H9 (cell line): ENCODE data around the gene BTG4. TPM values are rescaled to one million over a fixed set of nuclear protein-coding genes. Genes with fewer than 3 reads are reported as not detected.

ENCODE experiments used
- DNase-seq: peaks from one replicate; pipeline ENCODE4 v3.0.0-alpha.2; 2017
- H2AFZ ChIP-seq: one replicate; pipeline ENCODE4 v1.6.1; 2013; ENCODE audit warnings: mild to moderate bottlenecking, low read length, control low read depth, moderate library complexity
- H2AK5ac ChIP-seq: 2 replicates; pipeline ENCODE4 v1.6.1; 2013; ENCODE audit warnings: low read length, control low read depth, mixed read lengths; ENCODE audit not compliant: insufficient read length
- H2BK120ac ChIP-seq: one replicate; pipeline ENCODE4 v1.6.1; 2013; ENCODE audit warnings: low read depth, mild to moderate bottlenecking, low read length, control low read depth, inconsistent platforms; ENCODE audit not compliant: poor library complexity, severe bottlenecking
- H2BK12ac ChIP-seq: 2 replicates; pipeline ENCODE4 v1.6.1; 2013; ENCODE audit warnings: low read length, control low read depth, mixed read lengths, low read depth; ENCODE audit not compliant: insufficient read length
- H2BK15ac ChIP-seq: 2 replicates; pipeline ENCODE4 v1.6.1; 2013; ENCODE audit warnings: low read depth, low read length, control low read depth
- H2BK20ac ChIP-seq: one replicate; pipeline ENCODE4 v1.6.1; 2013; ENCODE audit warnings: low read depth, mild to moderate bottlenecking, low read length, control low read depth, inconsistent platforms; ENCODE audit not compliant: poor library complexity, severe bottlenecking
- H2BK5ac ChIP-seq: 2 replicates; pipeline ENCODE4 v1.6.1; 2013; ENCODE audit warnings: low read length, control low read depth, mixed read lengths; ENCODE audit not compliant: insufficient read length
- H3K14ac ChIP-seq: 2 replicates; pipeline ENCODE4 v1.6.1; 2013; ENCODE audit warnings: low read length, control low read depth; ENCODE audit not compliant: insufficient read depth
- H3K18ac ChIP-seq: 2 replicates; pipeline ENCODE4 v1.6.1; 2013; ENCODE audit warnings: low read depth, mild to moderate bottlenecking, mixed read lengths, low read length, control low read depth; ENCODE audit not compliant: insufficient read length
- H3K23ac ChIP-seq: 2 replicates; pipeline ENCODE4 v1.6.1; 2013; ENCODE audit warnings: low read length, control low read depth, mixed read lengths, low read depth; ENCODE audit not compliant: insufficient read length
- H3K23me2 ChIP-seq: 2 replicates; pipeline ENCODE4 v1.6.1; 2013; ENCODE audit warnings: low read depth, mild to moderate bottlenecking, mixed read lengths, low read length, control low read depth; ENCODE audit not compliant: insufficient read length, poor library complexity, severe bottlenecking
- H3K27ac ChIP-seq: 2 replicates; pipeline ENCODE4 v1.5.1; 2013; ENCODE audit warnings: low read length, control low read depth, mixed read lengths, low read depth; ENCODE audit not compliant: insufficient read length
- H3K27me3 ChIP-seq: 2 replicates; pipeline ENCODE4 v1.6.1; 2013; ENCODE audit warnings: low read length, control low read depth, inconsistent platforms; ENCODE audit not compliant: insufficient read depth
- H3K4ac ChIP-seq: 2 replicates; pipeline ENCODE4 v1.6.1; 2013; ENCODE audit warnings: low read depth, mild to moderate bottlenecking, control low read depth, inconsistent platforms, low read length, moderate library complexity
- H3K4me1 ChIP-seq: 2 replicates; pipeline ENCODE4 v1.6.1; 2013; ENCODE audit warnings: low read length, control low read depth, inconsistent platforms; ENCODE audit not compliant: insufficient read depth
- H3K4me2 ChIP-seq: 2 replicates; pipeline ENCODE4 v1.6.1; 2013; ENCODE audit warnings: low read length, control low read depth, mixed read lengths; ENCODE audit not compliant: insufficient read length, insufficient read depth
- H3K56ac ChIP-seq: 2 replicates; pipeline ENCODE4 v1.6.1; 2013; ENCODE audit warnings: low read depth, mild to moderate bottlenecking, mixed read lengths, low read length, control low read depth; ENCODE audit not compliant: insufficient read length
- H3K79me1 ChIP-seq: 2 replicates; pipeline ENCODE4 v1.6.1; 2013; ENCODE audit warnings: low read depth, mild to moderate bottlenecking, moderate library complexity, low read length, control low read depth, inconsistent platforms; ENCODE audit not compliant: insufficient read depth, poor library complexity, severe bottlenecking
- H3K79me2 ChIP-seq: 2 replicates; pipeline ENCODE4 v1.6.1; 2013; ENCODE audit warnings: low read length, control low read depth, inconsistent platforms; ENCODE audit not compliant: insufficient read depth
- H3K9ac ChIP-seq: 2 replicates; pipeline ENCODE4 v1.6.1; 2013; ENCODE audit warnings: low read length, control low read depth, mixed read lengths; ENCODE audit not compliant: insufficient read length; ENCODE audit errors: extremely low read depth
- H3K9me3 ChIP-seq: one replicate; pipeline ENCODE4 v1.6.1; 2013; ENCODE audit warnings: low read depth, low read length, inconsistent platforms; ENCODE audit not compliant: control insufficient read depth
- H3T11ph ChIP-seq: one replicate; pipeline ENCODE4 v1.6.1; 2013; ENCODE audit warnings: mild to moderate bottlenecking, low read length, control low read depth, inconsistent platforms
- H4K20me1 ChIP-seq: one replicate; pipeline ENCODE4 v1.6.1; 2013; ENCODE audit not compliant: control insufficient read depth, insufficient read length, insufficient read depth
- H4K5ac ChIP-seq: 2 replicates; pipeline ENCODE4 v1.6.1; 2013; ENCODE audit warnings: low read depth, mild to moderate bottlenecking, mixed read lengths, low read length, control low read depth; ENCODE audit not compliant: insufficient read length
- H4K8ac ChIP-seq: replicated peaks from 2 replicates; pipeline ENCODE4 v1.6.1; 2013; ENCODE audit warnings: low read length, control low read depth, mixed read lengths, low read depth; ENCODE audit not compliant: insufficient read length
- H4K91ac ChIP-seq: 2 replicates; pipeline ENCODE4 v1.6.1; 2013; ENCODE audit warnings: low read depth, mild to moderate bottlenecking, moderate library complexity, mixed read lengths, low read length, control low read depth; ENCODE audit not compliant: insufficient read length
- H3K27ac Mint-ChIP-seq, 3 experiments: 2 replicates in 2 of 3; 3 replicates in 1 of 3; pipeline ENCODE4 v1.8.0; 2020 to 2021; ENCODE audit warnings: mixed read lengths in 3 of 3, mild to moderate bottlenecking in 1 of 3, moderate library complexity in 1 of 3
- H3K27me3 Mint-ChIP-seq: 2 replicates; pipeline ENCODE4 v1.8.0; 2021; ENCODE audit warnings: low read depth, mild to moderate bottlenecking, moderate library complexity, mixed read lengths
- H3K36me3 Mint-ChIP-seq, 3 experiments: 2 replicates in 2 of 3; 3 replicates in 1 of 3; pipeline ENCODE4 v1.8.0; 2020 to 2021; ENCODE audit warnings: low read depth in 3 of 3, mixed read lengths in 3 of 3; ENCODE audit not compliant: insufficient read depth in 1 of 3
- H3K4me1 Mint-ChIP-seq, 2 experiments: 2 replicates each; pipeline ENCODE4 v1.8.0; 2020; ENCODE audit warnings: mixed read lengths in 2 of 2
- H3K4me3 Mint-ChIP-seq, 2 experiments: 2 replicates in 1 of 2; 3 replicates in 1 of 2; pipeline ENCODE4 v1.8.0; 2020 to 2021; ENCODE audit warnings: mild to moderate bottlenecking in 2 of 2, mixed read lengths in 2 of 2, moderate library complexity in 1 of 2
- H3K9me3 Mint-ChIP-seq, 2 experiments: 2 replicates in 1 of 2; 3 replicates in 1 of 2; pipeline ENCODE4 v1.8.0; 2020; ENCODE audit warnings: mild to moderate bottlenecking in 2 of 2, mixed read lengths in 2 of 2, moderate library complexity in 1 of 2
- CTCF ChIP-seq: fragments of 200-600 bp; sonication (generic); conservative IDR thresholded peaks from 3 replicates; pipeline ENCODE4 v1.8.0; 2021; ENCODE audit warnings: antibody characterized with exemption, mild to moderate bottlenecking
- WGBS: extraction: QIAGEN DNeasy Blood & Tissue Kit; methylation state at CpG from one replicate; pipeline ENCODE4 v1.1.7; 2013; ENCODE audit warnings: missing lambda C conversion rate, low lambda C conversion rate, mixed read lengths; ENCODE audit not compliant: insufficient read length; ENCODE audit errors: extremely low coverage; 5-methylcytosine and 5-hydroxymethylcytosine counted together
- total RNA-seq: library from RNA; stranded (reverse); gene quantifications from 2 replicates; pipeline ENCODE4 v1.2.1, GENCODE V29; 2021

BTG4 gene
- total RNA-seq, 1 experiment from 2014 or later: not detected

GRCh38 chr11:111521135-111521534 lies 8.9 kb upstream of the BTG4 start:
- Histone ChIP-seq H2AK5ac (no peak overlapping the region), H3K56ac (no peak overlapping the region), H3K4me1 (no peaks in the 10 kb centered on the region), H3K18ac (no peak overlapping the region), H4K8ac (no peak overlapping the region), H2BK12ac (no peak overlapping the region), H3K27me3 (no peaks in the 10 kb centered on the region), H2BK15ac (no peak overlapping the region), H2BK5ac (no peak overlapping the region), H3K23me2 (no peaks in the 10 kb centered on the region), H4K20me1 (no peaks in the 10 kb centered on the region), H4K5ac (no peak overlapping the region), H3K9me3 (no peaks in the 10 kb centered on the region), H3K9ac (no peak overlapping the region), H3K4ac (no peak overlapping the region), H3K23ac (no peak overlapping the region), H3K27ac (no peak overlapping the region), H3K4me2 (no peak overlapping the region), H2BK20ac (no peak overlapping the region), H2AFZ (no peak overlapping the region), H3K79me2 (no peaks in the 10 kb centered on the region), H4K91ac (no peak overlapping the region), H2BK120ac (no peak overlapping the region), H3K79me1 (no peaks in the 10 kb centered on the region), H3T11ph (no peak overlapping the region), H3K14ac (no peak overlapping the region)
- H3K4me3 Mint-ChIP-seq: no peak overlapping the region
- no peak for DNase-seq
- H3K4me1 Mint-ChIP-seq: no peaks in the 10 kb centered on the region
- H3K9me3 Mint-ChIP-seq: no peaks in the 10 kb centered on the region
- no peak overlapping the region for H3K27ac Mint-ChIP-seq
- H3K36me3 Mint-ChIP-seq: no peaks in the 10 kb centered on the region
- WGBS: no CpG with 5 or more reads among the region's 2 CpGs
- no peak for TF ChIP-seq CTCF
- H3K27me3 Mint-ChIP-seq: peaks cover 2% of the 10 kb centered on the region; the same call in 1 of the 2 replicates
